Measurements from ENCODE around the gene GTSE1.

Gene GTSE1

GRCh38 chr22:46377525-46378425 lies 81.1 kb downstream of the GTSE1 start:
- DNase-seq (ENCODE audit: low read depth, low spot score), result peak; percentile 95

- no peak for DNase-seq (ENCODE audit: low read depth, low spot score)
Observed at GRCh38 chr22:46378426-46379065, 81.9 kb downstream of the GTSE1 start.

GRCh38 chr22:46379066-46379930 lies 82.6 kb downstream of the GTSE1 start:
- no peak for DNase-seq (ENCODE audit: low read depth, low spot score)

GRCh38 chr22:46380069-46380468 lies 83.4 kb downstream of the GTSE1 start:
- DNase-seq (ENCODE audit: low read depth, low spot score), result no peak

Measured in ELF-1 (cell line).